Cardiac septum (tissue), 1 donor: Measurements from ENCODE around the gene TENM3. TPM values are rescaled to one million over a fixed set of nuclear protein-coding genes. Genes with fewer than 3 reads are reported as not detected.

Experiments
- DNase-seq: peaks from one replicate; pipeline ENCODE4 v3.0.0-alpha.2; 2020; ENCODE audit warnings: low spot score
- intact Hi-C: fragments of 100-400 bp; cut with DNase I; formaldehyde crosslinking; loops from one replicate; pipeline ENCODE4 v1.14.0; 2022
- total RNA-seq: library from RNA; stranded (reverse); fragmentation: NEBNext Ultra II Directional; extraction: Animal tissue kit (Norgen Biotek cat#: 25700); gene quantifications from one replicate; pipeline ENCODE4 v1.2.1, GENCODE V29; 2021
- donor health status: DM: no; HTN: no; CAD: no.

TENM3 gene
- total RNA-seq, 1 donor from 2014 or later, result 3.9 TPM

DNA sequence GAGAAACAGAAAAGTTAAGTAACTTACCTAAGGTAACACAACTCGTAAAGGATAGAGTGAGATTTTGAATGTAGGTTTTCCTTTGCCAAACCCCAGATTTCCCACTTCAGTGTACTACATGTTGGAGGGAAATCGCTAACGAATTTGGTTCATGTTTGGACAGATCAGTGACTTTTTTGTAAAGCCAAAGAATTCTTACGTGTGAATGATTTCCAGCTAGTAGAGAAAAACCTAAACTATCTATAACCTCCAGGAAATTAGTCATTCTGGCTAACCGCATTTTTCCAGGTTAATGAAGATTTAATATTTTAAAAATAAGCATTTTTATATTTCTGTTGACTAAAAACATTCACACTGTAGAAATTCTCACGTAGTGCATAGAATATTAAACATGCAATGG lies 7.2 kb downstream of the TENM3 start:
- intact Hi-C loops, result no loop called here
- DNase-seq, result no peak

DNA sequence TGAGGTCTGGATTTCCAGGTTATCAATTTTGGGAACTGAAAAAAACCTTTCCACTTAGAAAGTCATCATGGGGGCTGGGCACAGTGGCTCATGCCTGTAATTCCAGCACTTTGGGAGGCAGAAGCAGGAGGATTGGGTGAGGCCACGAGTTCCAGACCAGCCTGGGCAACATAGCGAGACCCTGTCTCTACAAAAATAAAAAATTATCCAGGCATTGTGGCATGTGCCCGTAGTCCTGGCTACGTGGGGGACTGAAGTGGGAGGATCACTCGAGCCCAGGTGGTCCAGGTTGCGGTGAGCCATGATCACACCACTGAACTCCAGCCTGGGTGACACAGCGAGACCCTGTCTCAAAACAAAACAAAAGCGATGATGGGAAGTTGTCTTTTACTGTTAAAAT lies 7.9 kb downstream of the TENM3 start:
- intact Hi-C loops, result no loop called here
- DNase-seq, result no peak

DNA sequence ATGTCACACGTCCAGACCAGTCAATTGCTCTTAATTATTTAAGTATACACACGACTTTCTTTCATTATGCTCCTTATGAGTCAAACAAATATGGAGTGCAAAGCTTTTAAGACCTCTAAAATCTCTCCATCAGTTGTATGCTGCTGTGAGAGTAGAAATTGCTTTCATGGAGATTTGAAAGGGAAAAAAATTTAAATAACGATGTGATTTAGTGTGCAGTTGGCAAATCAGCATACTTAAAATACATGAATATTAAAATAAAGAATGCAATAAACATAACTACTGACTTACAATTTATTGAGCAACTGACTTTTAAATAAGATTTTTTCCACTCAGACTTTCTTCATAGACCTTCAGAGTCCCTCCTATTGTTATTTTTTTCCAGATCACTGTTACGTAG lies 9.0 kb downstream of the TENM3 start:
- no peak for DNase-seq

DNA sequence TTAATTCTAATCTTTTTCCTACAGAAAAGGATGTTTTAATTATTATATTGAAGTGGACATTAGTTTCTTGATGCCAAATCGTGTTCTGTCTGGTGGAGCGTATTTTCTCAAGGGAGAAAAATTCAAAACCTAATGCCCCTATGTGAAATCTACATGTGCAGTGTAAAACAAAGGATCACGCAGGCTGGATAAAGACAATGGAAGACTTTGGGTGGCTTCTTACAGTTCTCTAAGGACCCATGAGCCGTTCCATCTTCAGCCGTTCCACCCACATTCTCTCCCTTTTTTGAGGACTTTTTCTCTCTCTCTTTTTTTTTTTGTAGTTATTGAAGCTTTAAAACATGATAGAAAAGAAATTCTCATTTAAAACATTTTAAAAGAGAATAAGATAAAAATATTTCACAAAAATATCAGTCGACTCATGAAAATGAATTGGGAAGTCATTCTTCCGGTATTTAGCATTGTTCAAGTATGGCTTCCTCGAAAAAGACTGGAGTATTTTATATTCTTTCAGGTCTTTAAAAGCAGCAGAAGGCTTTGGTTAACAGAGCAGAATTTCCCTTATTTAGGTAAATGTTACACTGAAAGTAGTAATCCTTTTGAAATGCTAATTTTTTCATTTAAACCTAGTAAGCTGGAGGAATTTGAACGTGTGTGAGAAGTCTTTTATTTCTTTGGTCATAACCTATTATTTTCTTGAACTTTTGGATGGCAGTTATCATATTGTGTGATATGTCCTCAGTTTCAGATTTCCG lies 11.0 kb downstream of the TENM3 start:
- intact Hi-C loops, result no loop called here
- no peak for DNase-seq

More for the DNA sequence above, 9.0 kb downstream of the TENM3 start:
- intact Hi-C loops, result no loop called here

DNA sequence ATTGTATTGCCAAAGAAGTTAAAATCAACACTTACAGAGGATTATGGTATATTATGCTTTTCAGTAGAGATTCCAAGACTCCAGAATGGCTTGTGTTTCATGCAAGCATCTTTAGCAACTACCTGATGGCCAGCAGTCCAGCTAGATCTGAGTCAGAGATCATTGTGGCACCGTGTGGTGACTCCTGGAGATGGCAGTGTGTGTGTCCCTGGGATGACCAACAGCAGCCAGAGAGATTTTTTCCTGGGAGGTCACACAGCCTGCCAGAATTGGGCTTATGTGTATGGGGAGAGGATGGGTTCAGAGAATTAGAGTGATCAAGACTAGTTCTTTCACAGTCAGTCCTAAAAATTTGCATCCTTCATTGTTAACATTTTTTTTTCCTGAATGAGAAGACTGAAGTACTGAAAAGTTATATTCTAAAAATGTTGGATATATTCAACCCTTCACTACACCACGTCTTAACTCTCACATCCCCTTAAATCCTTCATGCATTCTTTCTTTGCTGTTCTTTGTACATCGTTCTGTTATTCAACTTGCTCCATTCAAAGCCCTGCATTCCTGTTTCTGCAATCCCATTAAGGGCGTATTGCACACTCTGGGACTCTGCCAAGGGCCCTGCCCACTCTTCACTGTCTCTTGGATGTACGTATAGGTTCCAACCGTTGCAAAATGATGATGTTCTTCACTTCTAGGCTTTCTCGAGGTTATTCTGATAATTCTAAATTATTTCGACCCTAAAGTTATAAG lies 12.4 kb downstream of the TENM3 start:
- DNase-seq, result no peak
- intact Hi-C loops, result no loop called here

DNA sequence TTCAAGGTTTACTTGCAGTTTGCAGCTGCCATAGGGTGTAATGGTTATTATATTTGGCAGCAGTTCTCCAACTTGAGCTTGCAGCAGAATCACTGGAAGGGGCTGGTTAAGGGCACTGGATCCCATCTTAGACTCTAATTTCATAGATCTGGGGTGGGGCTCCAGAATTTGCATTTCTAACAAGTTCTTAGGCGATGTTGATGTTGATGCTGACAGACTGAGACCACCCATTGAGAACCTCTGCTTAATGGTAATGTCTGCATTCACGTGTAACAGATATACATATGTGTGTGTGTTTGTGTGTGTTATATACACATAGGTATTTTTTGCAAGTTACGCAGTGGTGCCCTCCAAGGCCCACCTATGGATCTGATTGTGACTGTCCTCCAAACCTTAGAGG lies 13.8 kb downstream of the TENM3 start:
- intact Hi-C loops, result no loop called here
- DNase-seq, result no peak

DNA sequence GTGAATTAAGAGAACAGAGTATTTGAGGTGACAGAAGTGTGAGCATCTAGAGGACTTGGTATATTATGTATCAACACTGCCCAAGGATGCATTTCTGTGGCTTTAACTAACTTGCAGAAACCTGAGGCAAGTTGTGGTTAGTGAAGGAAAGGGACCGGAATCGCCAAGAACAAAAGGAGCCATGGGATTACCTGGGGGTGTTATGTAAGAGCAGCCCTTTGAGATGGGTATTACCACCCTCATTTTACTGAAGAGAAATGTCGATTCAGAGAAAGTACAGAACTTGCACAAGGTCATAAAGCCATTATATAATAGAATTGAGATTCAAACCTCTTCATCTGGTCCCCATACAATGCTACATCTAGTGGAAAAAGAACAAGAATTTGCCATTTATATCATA lies 14.3 kb downstream of the TENM3 start:
- intact Hi-C loops, result no loop called here
- no peak for DNase-seq

DNA sequence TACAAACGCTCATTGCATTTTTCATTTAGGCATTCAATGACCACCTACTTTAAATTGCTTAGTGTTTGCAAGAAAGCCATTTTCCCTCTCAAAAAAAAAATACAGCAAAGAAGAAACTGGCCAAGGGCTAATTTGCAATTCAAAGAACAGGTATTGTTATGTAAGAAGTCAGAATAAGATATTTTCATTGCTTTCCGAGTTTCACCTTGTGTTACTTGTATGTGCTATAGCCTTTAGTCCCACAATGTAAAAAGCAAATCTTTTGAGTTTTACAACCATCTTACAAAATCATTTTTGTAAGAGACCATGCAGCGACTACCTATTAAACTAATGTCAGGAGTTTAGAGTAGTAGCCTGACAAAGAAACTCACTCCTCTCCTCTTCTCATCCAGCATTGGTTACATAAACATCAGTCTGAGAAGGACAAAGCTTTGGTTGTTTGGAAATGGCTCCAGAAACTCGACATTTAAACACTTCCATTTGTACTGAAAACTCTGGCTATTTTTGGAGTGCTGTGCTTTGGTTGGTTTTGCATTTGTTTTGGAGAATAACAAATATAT lies 15.3 kb downstream of the TENM3 start:
- intact Hi-C loops, result no loop called here
- no peak for DNase-seq

DNA sequence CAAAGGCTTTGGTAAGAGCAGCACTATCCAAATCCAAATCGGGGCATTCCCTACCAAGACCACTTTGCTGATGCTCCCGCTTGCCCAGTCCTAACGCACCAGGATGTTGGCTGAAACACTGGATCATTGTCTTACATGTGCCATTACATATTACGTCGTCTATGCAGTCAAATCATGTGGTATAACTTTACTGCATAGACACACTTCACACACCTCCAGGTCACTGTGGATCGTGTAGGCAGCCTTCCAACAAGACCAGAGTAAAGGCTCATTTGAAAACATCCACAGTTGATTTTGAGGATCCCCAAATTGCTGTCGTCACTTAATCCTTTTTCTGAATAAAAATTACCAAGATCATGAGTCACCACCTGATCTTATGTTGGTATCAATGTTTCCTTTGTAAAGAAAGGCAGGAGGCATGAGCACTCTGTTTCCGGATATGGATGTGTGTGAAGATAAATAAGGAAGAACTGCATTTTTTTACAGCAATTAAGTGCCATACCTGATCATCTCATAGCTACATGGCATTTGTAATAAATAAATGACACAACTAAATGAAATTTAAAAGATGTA lies 18.5 kb downstream of the TENM3 start:
- intact Hi-C loops, result no loop called here
- DNase-seq, result no peak

DNA sequence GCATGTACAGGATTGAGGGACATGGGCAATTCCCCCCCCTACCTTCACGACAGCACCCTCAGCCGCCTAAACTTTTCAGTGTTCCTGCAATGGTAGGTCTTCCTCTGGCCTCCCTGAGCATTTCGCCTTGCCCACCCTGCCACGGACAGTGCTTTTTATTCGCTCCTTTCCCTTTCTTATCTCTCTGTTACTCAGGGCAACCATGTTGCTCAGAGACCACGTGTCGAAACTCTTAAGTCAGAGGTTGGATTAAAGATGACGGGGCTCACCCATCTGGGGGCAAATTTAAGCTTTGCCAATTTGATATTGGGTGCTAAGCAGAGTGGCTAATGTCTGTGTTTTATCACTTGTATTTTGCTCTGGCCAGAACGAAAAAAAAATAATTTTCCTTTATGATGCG lies 20.4 kb downstream of the TENM3 start:
- no peak for DNase-seq
- intact Hi-C loops, result no loop called here

DNA sequence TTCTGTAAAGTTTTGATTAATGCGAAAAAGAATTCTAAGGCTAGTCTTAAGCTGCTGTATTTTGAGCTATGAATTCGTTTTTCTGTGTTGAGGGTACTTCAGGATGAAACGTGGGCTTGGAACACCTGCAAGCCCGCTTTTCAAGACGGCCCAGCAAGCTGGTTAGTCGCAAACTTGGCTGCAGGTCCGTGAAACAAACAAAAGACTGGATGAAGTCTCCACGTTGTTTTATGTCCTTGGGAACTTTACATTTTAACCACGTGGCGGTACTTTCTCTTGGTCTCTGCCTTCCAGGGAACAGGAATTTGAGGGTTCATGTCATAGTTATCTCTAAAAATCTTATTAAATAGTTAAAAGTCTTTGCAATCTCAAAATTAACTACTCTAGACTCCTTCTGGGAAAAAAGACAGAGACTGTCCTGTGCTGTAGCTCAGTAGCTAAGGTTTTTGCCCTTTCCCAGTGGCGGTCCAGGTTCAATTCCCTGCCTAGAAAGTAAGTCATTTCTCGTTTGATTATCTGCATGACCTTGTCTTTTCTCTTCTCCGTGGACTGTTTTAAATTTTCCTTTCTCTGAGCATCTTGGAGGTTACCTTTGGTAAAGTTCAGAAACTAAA lies 21.0 kb downstream of the TENM3 start:
- no peak for DNase-seq
- intact Hi-C loops, result no loop called here

DNA sequence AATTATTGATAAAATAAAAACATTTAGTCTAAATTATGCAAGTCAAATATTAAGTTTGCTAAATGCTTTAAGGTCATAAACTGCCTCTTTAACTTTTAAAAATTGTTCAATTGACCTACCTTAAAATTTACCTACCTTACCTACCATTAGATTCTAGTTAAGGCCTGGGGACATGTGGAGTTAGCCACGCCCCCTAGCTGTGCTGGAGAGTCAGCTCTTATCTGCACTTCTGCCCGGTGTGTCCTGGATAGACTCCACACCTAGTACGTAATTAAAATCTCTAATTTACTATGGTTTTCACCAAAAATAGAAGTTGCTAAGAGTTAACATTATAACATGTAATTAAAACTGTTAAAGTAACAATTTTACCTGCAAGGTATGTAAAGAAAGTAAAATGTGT lies 22.7 kb downstream of the TENM3 start:
- no peak for DNase-seq
- intact Hi-C loops, result no loop called here

DNA sequence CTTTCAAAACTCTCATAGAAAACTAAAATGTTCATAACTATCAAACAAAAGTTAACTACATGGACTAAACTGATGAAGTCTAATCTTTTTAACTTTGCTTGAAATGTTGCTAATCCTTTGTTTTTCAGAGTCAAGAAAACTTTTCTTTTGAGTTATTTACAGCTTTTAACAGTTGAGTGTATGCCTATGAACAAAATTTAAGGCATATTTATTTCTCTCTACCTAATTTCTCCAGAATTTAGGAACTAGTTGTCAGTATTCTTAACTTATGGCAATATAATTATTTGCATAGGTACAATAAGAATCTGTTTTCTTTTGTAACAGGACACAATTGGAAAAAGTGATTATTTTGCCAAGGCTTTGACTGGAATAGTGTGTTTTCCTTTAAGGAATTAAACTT lies 23.8 kb downstream of the TENM3 start:
- intact Hi-C loops, result no loop called here
- no peak for DNase-seq

DNA sequence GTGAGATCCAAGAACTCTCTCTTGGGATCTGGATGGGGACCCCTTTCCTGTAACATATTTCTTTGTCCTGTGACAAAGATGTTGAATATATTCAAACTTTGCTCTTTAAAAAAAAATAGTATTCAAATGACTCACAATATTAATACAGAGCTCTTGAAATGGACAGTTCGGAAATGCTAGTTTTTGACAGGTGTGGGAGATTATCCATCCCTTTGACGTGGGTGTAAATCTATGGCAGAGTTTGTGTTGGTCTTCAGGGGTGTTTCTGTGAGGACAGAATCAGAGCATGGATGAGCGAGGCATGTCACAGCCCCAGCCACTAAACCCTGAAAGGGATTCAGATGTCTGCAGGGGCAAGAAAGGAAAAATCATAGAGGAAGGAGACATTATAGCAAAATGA lies 25.8 kb downstream of the TENM3 start:
- no peak for DNase-seq
- intact Hi-C loops, result no loop called here

DNA sequence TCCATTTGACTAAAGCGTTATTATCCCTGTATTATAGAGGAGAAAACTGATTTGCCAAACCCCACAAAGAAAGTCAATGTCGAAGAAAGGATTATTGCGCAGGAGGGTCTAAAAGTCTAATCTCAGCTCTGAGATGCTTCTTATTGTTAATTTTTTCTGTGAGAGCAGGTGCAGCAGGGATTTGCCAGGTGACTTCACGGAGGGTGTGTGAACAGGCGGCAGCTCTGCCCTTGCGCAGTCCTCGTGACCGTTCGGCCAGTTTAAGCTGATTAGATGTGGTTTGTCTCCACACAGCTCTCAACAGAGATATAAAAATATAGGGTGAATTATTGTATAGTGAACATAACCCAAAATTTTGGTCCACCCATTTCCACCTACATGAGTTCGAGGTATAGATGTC lies 28.5 kb downstream of the TENM3 start:
- DNase-seq, result no peak
- intact Hi-C loops, result no loop called here

DNA sequence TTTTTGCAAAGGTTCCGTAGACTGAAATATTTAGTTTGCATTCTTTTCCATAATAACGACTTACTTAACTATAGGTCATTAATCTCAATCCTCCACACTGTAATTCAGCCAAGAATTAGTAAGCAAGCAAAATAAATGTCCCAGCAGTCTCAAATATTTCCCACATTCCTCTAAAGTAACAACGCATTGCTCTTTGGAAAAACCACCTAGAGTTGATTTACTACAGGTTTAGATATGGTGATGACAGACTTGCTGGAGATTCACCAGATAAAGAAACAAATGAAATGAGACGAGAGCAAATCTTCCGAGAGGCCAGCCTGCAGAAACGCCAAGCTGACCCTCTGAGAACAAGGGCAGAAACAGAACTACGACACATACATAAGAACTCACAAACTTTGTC lies 28.9 kb downstream of the TENM3 start:
- intact Hi-C loops, result no loop called here

DNA sequence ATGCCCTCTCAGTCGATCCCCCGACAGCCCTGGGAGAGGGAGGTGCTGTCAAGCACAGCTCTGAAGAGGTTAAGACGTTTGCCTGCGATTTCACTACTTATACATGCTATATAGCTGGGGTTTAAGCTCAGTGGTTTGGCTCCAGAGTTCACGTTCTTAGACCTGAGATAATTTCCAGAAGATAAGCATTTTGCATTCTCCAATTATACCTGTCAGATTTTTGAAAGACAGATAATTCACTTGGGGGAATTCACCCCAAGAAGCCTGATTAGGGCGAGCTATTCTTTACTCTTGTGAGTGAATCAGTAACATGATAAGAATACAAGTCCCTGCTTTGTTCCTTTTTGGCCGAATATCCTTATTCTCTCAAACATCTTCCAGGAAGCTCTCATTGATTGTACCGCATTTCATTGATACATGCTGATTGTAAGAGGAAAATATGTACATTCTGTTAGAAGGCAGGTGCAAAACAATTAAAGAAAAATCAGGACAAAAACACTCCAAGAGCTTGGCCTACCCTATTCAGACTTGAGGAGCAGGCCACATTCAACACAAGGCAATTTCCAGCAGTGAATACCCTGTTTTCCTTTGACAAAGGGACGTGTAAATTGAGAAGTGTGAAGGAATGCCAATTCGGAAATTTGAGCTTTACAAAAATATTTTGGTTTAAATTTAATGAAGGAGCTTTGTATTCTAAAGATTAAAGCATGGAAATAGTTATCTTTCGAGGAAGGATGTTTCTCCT lies 30.2 kb downstream of the TENM3 start:
- intact Hi-C loops, result no loop called here
- DNase-seq, result no peak

More for the DNA sequence above, 28.9 kb downstream of the TENM3 start:
- DNase-seq, result no peak

DNA sequence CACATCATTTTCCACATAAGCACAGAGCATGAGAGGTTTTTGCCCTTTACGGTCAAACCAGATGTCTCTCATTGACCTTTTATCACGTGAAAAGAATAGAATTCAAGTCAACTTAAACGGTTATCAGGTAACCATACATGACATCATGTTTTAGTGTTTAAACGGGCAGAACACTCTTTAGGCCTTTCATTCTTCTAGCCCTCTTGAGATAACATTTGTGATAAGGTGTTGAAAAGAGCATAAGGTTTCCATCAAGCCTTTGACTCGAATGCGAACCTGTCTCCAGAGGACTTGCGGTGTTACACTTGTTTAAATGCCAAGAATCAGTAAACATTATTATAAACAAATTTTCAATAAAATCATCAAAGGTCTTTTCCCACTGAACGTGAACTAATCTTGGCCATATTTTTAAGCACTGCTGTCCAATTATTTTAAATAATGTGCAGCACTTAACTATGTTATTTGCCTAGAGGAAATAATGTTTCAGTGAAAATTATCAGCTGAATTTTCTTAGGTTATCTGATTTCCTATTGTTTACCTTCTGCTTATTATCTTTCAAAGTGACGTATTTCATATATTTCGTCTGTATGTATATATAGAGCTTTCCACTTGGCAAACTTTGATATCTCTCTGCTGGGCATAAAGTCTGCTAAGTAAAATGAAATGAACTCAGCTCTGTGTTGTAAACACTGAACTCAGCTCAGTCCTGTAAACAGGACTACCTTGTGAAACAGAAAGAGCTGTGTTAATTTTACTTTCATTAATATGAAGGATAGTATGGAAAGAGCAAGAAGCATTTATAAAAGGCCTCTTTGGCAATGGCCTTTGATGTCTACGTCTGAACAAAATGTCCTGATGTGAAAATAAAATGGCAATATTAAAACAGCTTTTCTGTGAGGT lies 33.3 kb downstream of the TENM3 start:
- DNase-seq, result no peak
- intact Hi-C loops, result no loop called here

DNA sequence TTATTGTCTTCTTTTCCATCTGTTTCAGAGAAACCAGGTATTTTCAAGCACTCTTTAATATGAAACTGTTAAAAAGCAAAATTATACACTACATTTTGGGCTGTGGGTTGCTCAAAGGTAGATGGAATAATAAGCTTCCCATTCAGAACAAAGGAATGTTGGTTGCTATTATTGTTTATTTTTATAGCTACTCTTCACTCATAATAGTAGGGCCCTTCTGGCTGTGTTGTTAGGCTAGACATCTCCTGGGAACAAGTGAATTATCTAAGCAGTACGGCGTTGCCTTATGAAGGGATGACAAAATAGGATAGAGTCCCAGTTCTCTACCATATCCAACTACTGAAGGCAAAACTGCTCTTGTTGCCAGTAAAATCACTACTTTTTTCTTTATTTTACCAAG lies 34.2 kb downstream of the TENM3 start:
- intact Hi-C loops, result no loop called here
- no peak for DNase-seq
